GM12878 (cell line): ENCODE results near the gene THAP4. TPM values are rescaled to one million over a fixed set of nuclear protein-coding genes. Genes with fewer than 3 reads are reported as not detected.

Experiments
- ATAC-seq: fragments of 200-7000 bp; cut with Tn5 transposase; 3 replicates; pipeline ENCODE4 v1.9.1; 2020; ENCODE audit warnings: mild to moderate bottlenecking, moderate library complexity
- BruUV-seq: library from RNA; stranded (reverse); fragments of 400-500 nt; replicated peaks from 2 replicates; lab custom pipeline; 2021; lab: Mats Ljungman, UMichigan
- CTCF ChIA-PET: fragments of 300-600 bp; sonication (Branson Sonifier 250); formaldehyde crosslinking; extraction: SDS; loops from one replicate; lab custom pipeline; 2021; ENCODE audit warnings: inconsistent platforms; lab: Yijun Ruan, JAX
- POLR2A ChIA-PET: fragments of 350-600 bp; formaldehyde crosslinking; extraction: SDS; loops from one replicate; lab custom pipeline; 2021; ENCODE audit warnings: inconsistent platforms; lab: Charles Lee
- RAD21 ChIA-PET: fragments of 300-600 bp; sonication (Branson Sonifier 250); formaldehyde crosslinking; loops from one replicate; lab custom pipeline; 2023; ENCODE audit warnings: antibody characterized with exemption; ENCODE audit not compliant: unreplicated experiment; lab: Charles Lee
- SMC1A ChIA-PET: fragments of 300-600 bp; sonication (Branson Sonifier 250); formaldehyde crosslinking; loops from one replicate; lab custom pipeline; 2023; ENCODE audit not compliant: unreplicated experiment, uncharacterized antibody; lab: Charles Lee
- DNase-seq: peaks from one replicate; pipeline ENCODE4 v3.0.0-alpha.2; 2011; ENCODE audit warnings: low read depth, low spot score
- FAIRE-seq: peaks from 3 replicates; lab custom pipeline; 2011; peaks lifted over from hg19 to GRCh38; lab: Jason Lieb, UNC
- H2AFZ ChIP-seq: 2 replicates; pipeline ENCODE4 v1.6.0; 2011; ENCODE audit warnings: low read depth, low read length, control low read depth; ENCODE audit not compliant: control insufficient read depth
- H3K27ac ChIP-seq: 2 replicates; pipeline ENCODE4 v1.5.1; 2011; ENCODE audit warnings: control low read depth; ENCODE audit not compliant: control insufficient read depth, insufficient read depth
- H3K27me3 ChIP-seq, 2 experiments: replicated peaks in 1 of 2; 2 replicates each; pipeline versions ENCODE4 v1.6.0 to v1.6.1; 2011; ENCODE audit warnings: low read length in 1 of 2; ENCODE audit not compliant: control insufficient read depth in 2 of 2, insufficient read depth in 2 of 2
- H3K36me3 ChIP-seq, 2 experiments: 2 replicates each; pipeline ENCODE4 v1.5.1; 2011; ENCODE audit warnings: low read length in 1 of 2; ENCODE audit not compliant: control insufficient read depth in 2 of 2, insufficient read depth in 2 of 2
- H3K4me1 ChIP-seq: 2 replicates; pipeline ENCODE4 v1.6.1; 2011; ENCODE audit warnings: mild to moderate bottlenecking, low read length, moderate library complexity, mixed read lengths; ENCODE audit not compliant: control insufficient read depth, insufficient read depth
- H3K4me2 ChIP-seq: 2 replicates; pipeline ENCODE4 v1.6.0; 2011; ENCODE audit warnings: control low read depth; ENCODE audit not compliant: control insufficient read depth, insufficient read depth
- H3K4me3 ChIP-seq: fragments of 200-600 bp; sonication (generic); 2 replicates; pipeline ENCODE4 v1.5.1; 2016
- H3K79me2 ChIP-seq: 2 replicates; pipeline ENCODE4 v1.6.0; 2011; ENCODE audit warnings: low read length; ENCODE audit not compliant: control insufficient read depth, insufficient read depth
- H3K9ac ChIP-seq: 2 replicates; pipeline ENCODE4 v1.8.0; 2011; ENCODE audit warnings: low read length, control low read depth, mixed read lengths; ENCODE audit not compliant: control insufficient read depth, insufficient read depth
- H3K9me3 ChIP-seq: replicated peaks from 3 replicates; pipeline ENCODE4 v1.5.1; 2011; ENCODE audit warnings: mild to moderate bottlenecking, low read length; ENCODE audit not compliant: control insufficient read depth, insufficient read depth
- H4K20me1 ChIP-seq: 2 replicates; pipeline ENCODE4 v1.6.0; 2011; ENCODE audit not compliant: control insufficient read depth, insufficient read depth
- CBFB ChIP-seq: IDR thresholded peaks from 2 replicates; pipeline ENCODE4 v1.6.1; 2016; ENCODE audit warnings: antibody characterized with exemption, low read depth
- MYC ChIP-seq: IDR thresholded peaks from 2 replicates; pipeline ENCODE4 v1.6.1; 2011; ENCODE audit warnings: mild to moderate bottlenecking, low read length, moderate library complexity, inconsistent platforms; ENCODE audit not compliant: insufficient read depth, insufficient replicate concordance, insufficient read length, severe bottlenecking
- NFXL1 ChIP-seq: fragments of 450-650 bp; IDR thresholded peaks from 2 replicates; pipeline ENCODE4 v1.6.1; 2017; ENCODE audit warnings: antibody characterized with exemption, mild to moderate bottlenecking, borderline replicate concordance
- RFX5 ChIP-seq: IDR thresholded peaks from 2 replicates; pipeline ENCODE4 v1.6.1; 2011; ENCODE audit warnings: low read depth, low read length, improper control_type of control experiment
- SMAD5 ChIP-seq: IDR thresholded peaks from 2 replicates; pipeline ENCODE4 v1.6.1; 2016; ENCODE audit warnings: antibody characterized with exemption, low read depth
- TCF3 ChIP-seq: IDR thresholded peaks from 2 replicates; pipeline ENCODE4 v1.6.1; 2012; ENCODE audit warnings: low read depth, mild to moderate bottlenecking, low read length, borderline replicate concordance; ENCODE audit not compliant: insufficient read depth
- ZZZ3 ChIP-seq: IDR thresholded peaks from 2 replicates; pipeline ENCODE4 v1.6.1; 2011; ENCODE audit warnings: low read depth; ENCODE audit not compliant: control insufficient read depth, insufficient read length
- WGBS: methylation state at CpG from one replicate; pipeline ENCODE4 v1.1.6; 2016; ENCODE audit warnings: low lambda C conversion rate; ENCODE audit not compliant: insufficient replicate concordance, insufficient coverage; ENCODE audit errors: missing lambda C conversion rate; 5-methylcytosine and 5-hydroxymethylcytosine counted together
- in situ Hi-C: fragments of 300-500 bp; cut with MboI; formaldehyde crosslinking; loops from 9 replicates; pipeline ENCODE4 v1.14.3; 2018; ENCODE audit warnings: mixed read lengths
- intact Hi-C: fragments of 100-400 bp; cut with micrococcal nuclease; formaldehyde crosslinking; loops from one replicate; pipeline ENCODE4 v1.14.2; 2022; ENCODE audit not compliant: unreplicated experiment
- polyA plus RNA-seq, 11 experiments: library from polyadenylated mRNA; depleted of rRNA in 4 of 11; unstranded in 6 of 11; stranded (reverse) in 5 of 11; fragments of >200 nt; fragmentation: Nextera tagmentation in 4 of 11; fragmentation: Illumina TruSeq in 1 of 11; extraction: Ambion mirVana in 4 of 11; extraction: Trizol in 1 of 11; gene quantifications; 1 replicate in 1 of 11; 2 replicates in 10 of 11; pipeline versions ENCODE4 v1.2.1 to v1.2.3, GENCODE V29; 2011 to 2016; ENCODE audit warnings: inconsistent platforms in 2 of 11, missing spikeins in 2 of 11, low read depth in 1 of 11
- total RNA-seq, 4 experiments: library from RNA; depleted of rRNA in 3 of 4; stranded (reverse); fragments of >200 nt in 3 of 4; fragmentation: Illumina TruSeq in 1 of 4; extraction: Trizol in 1 of 4; gene quantifications; 2 replicates each; pipeline versions ENCODE4 v1.2.1 to v1.2.3, GENCODE V29; 2013 to 2021
- TF ChIP-seq, protein P1 (sequence below): fragments of 450-650 bp; IDR thresholded peaks from 2 replicates; pipeline ENCODE4 v1.6.1; 2018; ENCODE audit warnings: mild to moderate bottlenecking, low read depth, moderate library complexity; ENCODE audit not compliant: partially characterized antibody
- TF ChIP-seq, protein P2 (sequence below): fragments of 450-650 bp; formaldehyde crosslinking; IDR thresholded peaks from 2 replicates; pipeline ENCODE4 v1.4.0; 2020; ENCODE audit warnings: mild to moderate bottlenecking, moderate library complexity
- TF ChIP-seq, protein P3 (sequence below): fragments of 450-650 bp; IDR thresholded peaks from 2 replicates; pipeline ENCODE4 v1.6.1; 2017; ENCODE audit warnings: mild to moderate bottlenecking, low read depth, inconsistent platforms; ENCODE audit not compliant: poor library complexity, severe bottlenecking

THAP4 gene
- total and polyA plus RNA-seq, 10 of the 15 experiments (the other 5 are each of a cell fraction or from before 2014, with no cell fraction given), result 12.9 to 67.7 (median 44.5) TPM

DNA sequence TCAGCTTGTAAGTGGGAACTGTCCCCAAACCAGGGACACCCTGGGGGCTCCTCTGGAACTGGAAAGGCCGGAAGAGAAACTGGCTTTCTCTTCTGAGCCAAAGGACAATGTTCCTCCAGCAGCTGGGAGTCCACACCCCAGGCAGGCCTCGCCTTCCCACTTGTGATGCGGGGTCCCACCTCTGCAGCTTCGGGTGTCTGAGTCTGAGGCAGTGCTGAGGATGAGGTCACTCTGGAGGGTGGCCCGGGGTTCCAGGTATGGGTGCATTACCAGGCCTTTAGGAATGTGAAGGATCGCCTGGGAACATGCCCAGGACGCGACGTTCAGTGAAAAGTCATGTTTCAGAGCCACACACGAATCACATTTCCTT, 96.6 kb downstream of the THAP4 start:
- Histone ChIP-seq H3K9me3 (no peaks in the 10 kb centered on the region; the same call in 2 of the 3 replicates), H3K36me3 (no peaks in the 10 kb centered on the region), H2AFZ (no peak overlapping the region), H3K4me1 (no peaks in the 10 kb centered on the region), H3K27ac (no peak overlapping the region), H4K20me1 (no peaks in the 10 kb centered on the region), H3K4me2 (no peak overlapping the region), H3K4me3 (no peak overlapping the region), H3K27me3 (no peaks in the 10 kb centered on the region)
- in situ Hi-C loops, result no loop called here
- CTCF ChIA-PET, result no interaction called here
- ATAC-seq, result no peak; the same call in 2 of the 3 replicates
- DNase-seq, result no peak
- RAD21 ChIA-PET, result no interaction called here
- FAIRE-seq, result no peak
- TF ChIP-seq RFX5, result no peak
- no peak for TF ChIP-seq NFXL1
- TF ChIP-seq SMAD5, result no peak
- TF ChIP-seq, protein P1, sequence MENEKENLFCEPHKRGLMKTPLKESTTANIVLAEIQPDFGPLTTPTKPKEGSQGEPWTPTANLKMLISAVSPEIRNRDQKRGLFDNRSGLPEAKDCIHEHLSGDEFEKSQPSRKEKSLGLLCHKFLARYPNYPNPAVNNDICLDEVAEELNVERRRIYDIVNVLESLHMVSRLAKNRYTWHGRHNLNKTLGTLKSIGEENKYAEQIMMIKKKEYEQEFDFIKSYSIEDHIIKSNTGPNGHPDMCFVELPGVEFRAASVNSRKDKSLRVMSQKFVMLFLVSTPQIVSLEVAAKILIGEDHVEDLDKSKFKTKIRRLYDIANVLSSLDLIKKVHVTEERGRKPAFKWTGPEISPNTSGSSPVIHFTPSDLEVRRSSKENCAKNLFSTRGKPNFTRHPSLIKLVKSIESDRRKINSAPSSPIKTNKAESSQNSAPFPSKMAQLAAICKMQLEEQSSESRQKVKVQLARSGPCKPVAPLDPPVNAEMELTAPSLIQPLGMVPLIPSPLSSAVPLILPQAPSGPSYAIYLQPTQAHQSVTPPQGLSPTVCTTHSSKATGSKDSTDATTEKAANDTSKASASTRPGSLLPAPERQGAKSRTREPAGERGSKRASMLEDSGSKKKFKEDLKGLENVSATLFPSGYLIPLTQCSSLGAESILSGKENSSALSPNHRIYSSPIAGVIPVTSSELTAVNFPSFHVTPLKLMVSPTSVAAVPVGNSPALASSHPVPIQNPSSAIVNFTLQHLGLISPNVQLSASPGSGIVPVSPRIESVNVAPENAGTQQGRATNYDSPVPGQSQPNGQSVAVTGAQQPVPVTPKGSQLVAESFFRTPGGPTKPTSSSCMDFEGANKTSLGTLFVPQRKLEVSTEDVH, result no peak
- no peak for TF ChIP-seq MYC
- TF ChIP-seq ZZZ3, result no peak
- no peak for TF ChIP-seq TCF3
- TF ChIP-seq, protein P2, sequence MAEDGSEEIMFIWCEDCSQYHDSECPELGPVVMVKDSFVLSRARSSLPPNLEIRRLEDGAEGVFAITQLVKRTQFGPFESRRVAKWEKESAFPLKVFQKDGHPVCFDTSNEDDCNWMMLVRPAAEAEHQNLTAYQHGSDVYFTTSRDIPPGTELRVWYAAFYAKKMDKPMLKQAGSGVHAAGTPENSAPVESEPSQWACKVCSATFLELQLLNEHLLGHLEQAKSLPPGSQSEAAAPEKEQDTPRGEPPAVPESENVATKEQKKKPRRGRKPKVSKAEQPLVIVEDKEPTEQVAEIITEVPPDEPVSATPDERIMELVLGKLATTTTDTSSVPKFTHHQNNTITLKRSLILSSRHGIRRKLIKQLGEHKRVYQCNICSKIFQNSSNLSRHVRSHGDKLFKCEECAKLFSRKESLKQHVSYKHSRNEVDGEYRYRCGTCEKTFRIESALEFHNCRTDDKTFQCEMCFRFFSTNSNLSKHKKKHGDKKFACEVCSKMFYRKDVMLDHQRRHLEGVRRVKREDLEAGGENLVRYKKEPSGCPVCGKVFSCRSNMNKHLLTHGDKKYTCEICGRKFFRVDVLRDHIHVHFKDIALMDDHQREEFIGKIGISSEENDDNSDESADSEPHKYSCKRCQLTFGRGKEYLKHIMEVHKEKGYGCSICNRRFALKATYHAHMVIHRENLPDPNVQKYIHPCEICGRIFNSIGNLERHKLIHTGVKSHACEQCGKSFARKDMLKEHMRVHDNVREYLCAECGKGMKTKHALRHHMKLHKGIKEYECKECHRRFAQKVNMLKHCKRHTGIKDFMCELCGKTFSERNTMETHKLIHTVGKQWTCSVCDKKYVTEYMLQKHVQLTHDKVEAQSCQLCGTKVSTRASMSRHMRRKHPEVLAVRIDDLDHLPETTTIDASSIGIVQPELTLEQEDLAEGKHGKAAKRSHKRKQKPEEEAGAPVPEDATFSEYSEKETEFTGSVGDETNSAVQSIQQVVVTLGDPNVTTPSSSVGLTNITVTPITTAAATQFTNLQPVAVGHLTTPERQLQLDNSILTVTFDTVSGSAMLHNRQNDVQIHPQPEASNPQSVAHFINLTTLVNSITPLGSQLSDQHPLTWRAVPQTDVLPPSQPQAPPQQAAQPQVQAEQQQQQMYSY (CRISPR knock-in tag), result no peak
- no peak for TF ChIP-seq CBFB
- TF ChIP-seq, protein P3, sequence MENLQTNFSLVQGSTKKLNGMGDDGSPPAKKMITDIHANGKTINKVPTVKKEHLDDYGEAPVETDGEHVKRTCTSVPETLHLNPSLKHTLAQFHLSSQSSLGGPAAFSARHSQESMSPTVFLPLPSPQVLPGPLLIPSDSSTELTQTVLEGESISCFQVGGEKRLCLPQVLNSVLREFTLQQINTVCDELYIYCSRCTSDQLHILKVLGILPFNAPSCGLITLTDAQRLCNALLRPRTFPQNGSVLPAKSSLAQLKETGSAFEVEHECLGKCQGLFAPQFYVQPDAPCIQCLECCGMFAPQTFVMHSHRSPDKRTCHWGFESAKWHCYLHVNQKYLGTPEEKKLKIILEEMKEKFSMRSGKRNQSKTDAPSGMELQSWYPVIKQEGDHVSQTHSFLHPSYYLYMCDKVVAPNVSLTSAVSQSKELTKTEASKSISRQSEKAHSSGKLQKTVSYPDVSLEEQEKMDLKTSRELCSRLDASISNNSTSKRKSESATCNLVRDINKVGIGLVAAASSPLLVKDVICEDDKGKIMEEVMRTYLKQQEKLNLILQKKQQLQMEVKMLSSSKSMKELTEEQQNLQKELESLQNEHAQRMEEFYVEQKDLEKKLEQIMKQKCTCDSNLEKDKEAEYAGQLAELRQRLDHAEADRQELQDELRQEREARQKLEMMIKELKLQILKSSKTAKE, result no peak
- TF ChIP-seq, all 136 proteins: peak for 0
- 77% methylated on average over 10 of the region's 10 CpGs for WGBS
- no peak overlapping the region for H3K9ac ChIP-seq
- ChIA-PET SMC1A (no interaction called here), POLR2A (no interaction called here)
- BruUV-seq, result no TSS peak
- intact Hi-C loops, result no loop called here
- H3K79me2 ChIP-seq, result no peaks in the 10 kb centered on the region
